Measurements from ENCODE around the gene PFKFB4. TPM values are rescaled to one million over a fixed set of nuclear protein-coding genes. Genes with fewer than 3 reads are reported as not detected.

PFKFB4 gene
- total RNA-seq, 1 experiment from 2014 or later: 12.3 TPM

DNA sequence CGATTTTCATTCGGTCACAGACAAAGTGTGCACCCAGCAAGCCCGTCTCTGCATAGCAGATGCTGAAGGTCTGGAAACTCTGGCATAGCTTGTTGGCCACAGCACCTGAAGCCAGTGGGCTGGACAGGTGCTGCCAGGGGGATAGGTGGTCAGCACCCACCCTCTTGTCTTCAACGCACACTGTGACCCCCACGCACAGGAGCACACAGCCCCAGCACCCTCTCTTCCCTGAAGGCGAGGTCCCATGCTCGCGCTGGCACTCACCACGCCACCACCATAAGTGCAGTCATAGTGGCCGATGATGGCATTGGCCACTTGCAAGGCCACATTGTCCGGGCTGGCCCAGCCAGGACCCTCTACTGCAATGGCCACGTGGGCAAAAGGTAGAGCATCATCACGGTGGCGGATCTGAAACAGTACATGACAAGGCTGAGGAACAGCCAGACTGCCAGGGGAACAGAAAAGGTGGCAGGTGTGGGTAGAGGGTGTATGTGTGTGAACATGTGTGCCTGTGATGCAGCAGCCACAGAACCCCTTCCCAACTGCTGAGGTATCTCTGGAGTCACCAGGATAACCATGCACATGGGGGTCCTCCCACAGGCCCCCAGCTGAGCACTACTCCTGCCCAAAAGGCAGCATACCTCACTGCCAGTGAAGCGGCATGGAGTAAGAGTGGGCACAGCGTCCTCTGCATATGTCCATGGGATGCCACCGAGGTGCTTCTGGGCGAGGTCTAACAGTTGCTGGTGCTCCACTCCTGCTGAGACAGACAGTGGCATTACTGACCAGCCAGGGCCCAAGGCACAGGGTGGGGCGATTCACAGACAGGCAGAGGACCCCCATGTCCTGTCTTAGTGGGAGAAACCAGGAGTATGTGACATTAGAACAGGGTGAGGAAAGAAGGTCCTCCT, 44.4 kb upstream of the PFKFB4 start:
- H2BK15ac ChIP-seq (ENCODE audit: low read depth, low read length): no peak overlapping the region
- no peak overlapping the region for H3T11ph ChIP-seq (ENCODE audit: low read length)
- Mint-ChIP-seq H3K4me3 (no peak overlapping the region), H3K27me3 (ENCODE audit: low read depth) (no peaks in the 10 kb centered on the region), H3K36me3 (ENCODE audit: insufficient read depth in 1 of 3, low read depth in 3 of 3) (peaks cover 61 to 93% (median 69%) of the 10 kb centered on the region in 3 experiments), H3K4me1 (peaks cover 4 to 11% of the 10 kb centered on the region in 2 experiments), H3K27ac (no peak overlapping the region), H3K9me3 (no peaks in the 10 kb centered on the region)
- H3K4me2 ChIP-seq (ENCODE audit: insufficient read depth, insufficient read length, low read length): no peak overlapping the region
- H4K5ac ChIP-seq (ENCODE audit: insufficient read length, low read depth, low read length): no peak overlapping the region
- no peak overlapping the region for H4K91ac ChIP-seq (ENCODE audit: insufficient read length, low read depth, low read length)
- no peaks in the 10 kb centered on the region for H3K79me2 ChIP-seq (ENCODE audit: insufficient read depth, low read length)
- no CpG with 5 or more reads among the region's 19 CpGs for WGBS (ENCODE audit: extremely low coverage, insufficient read length, low lambda C conversion rate)
- H3K18ac ChIP-seq (ENCODE audit: insufficient read length, low read depth, low read length): no peak overlapping the region
- no peaks in the 10 kb centered on the region for H3K4me1 ChIP-seq (ENCODE audit: insufficient read depth, low read length)
- H3K9me3 ChIP-seq (ENCODE audit: control insufficient read depth, low read depth, low read length): no peaks in the 10 kb centered on the region
- no peak overlapping the region for H3K4ac ChIP-seq (ENCODE audit: low read depth, low read length)
- H3K27ac ChIP-seq (ENCODE audit: insufficient read length, low read depth, low read length): no peak overlapping the region
- no peak overlapping the region for H3K9ac ChIP-seq (ENCODE audit: extremely low read depth, insufficient read length, low read length)
- no peaks in the 10 kb centered on the region for H4K20me1 ChIP-seq (ENCODE audit: control insufficient read depth, insufficient read depth, insufficient read length)
- no peak overlapping the region for H2BK5ac ChIP-seq (ENCODE audit: insufficient read length, low read length)
- no peak overlapping the region for H3K23ac ChIP-seq (ENCODE audit: insufficient read length, low read depth, low read length)
- H2AK5ac ChIP-seq (ENCODE audit: insufficient read length, low read length): no peak overlapping the region
- H2BK20ac ChIP-seq (ENCODE audit: low read depth, low read length, poor library complexity, severe bottlenecking): no peak overlapping the region
- H3K56ac ChIP-seq (ENCODE audit: insufficient read length, low read depth, low read length): no peak overlapping the region
- no peaks in the 10 kb centered on the region for H3K27me3 ChIP-seq (ENCODE audit: insufficient read depth, low read length)
- no peak overlapping the region for H3K14ac ChIP-seq (ENCODE audit: insufficient read depth, low read length)
- no peaks in the 10 kb centered on the region for H3K79me1 ChIP-seq (ENCODE audit: insufficient read depth, low read depth, low read length, poor library complexity, severe bottlenecking)
- H2BK12ac ChIP-seq (ENCODE audit: insufficient read length, low read depth, low read length): no peak overlapping the region
- no peak overlapping the region for H4K8ac ChIP-seq (replicated peaks; ENCODE audit: insufficient read length, low read depth, low read length)
- no peaks in the 10 kb centered on the region for H3K23me2 ChIP-seq (ENCODE audit: insufficient read length, low read depth, low read length, poor library complexity, severe bottlenecking)
- no peak overlapping the region for H2BK120ac ChIP-seq (ENCODE audit: low read depth, low read length, poor library complexity, severe bottlenecking)
- no peak overlapping the region for H2AFZ ChIP-seq (ENCODE audit: low read length)
- no peak for DNase-seq
- TF ChIP-seq, protein P1, sequence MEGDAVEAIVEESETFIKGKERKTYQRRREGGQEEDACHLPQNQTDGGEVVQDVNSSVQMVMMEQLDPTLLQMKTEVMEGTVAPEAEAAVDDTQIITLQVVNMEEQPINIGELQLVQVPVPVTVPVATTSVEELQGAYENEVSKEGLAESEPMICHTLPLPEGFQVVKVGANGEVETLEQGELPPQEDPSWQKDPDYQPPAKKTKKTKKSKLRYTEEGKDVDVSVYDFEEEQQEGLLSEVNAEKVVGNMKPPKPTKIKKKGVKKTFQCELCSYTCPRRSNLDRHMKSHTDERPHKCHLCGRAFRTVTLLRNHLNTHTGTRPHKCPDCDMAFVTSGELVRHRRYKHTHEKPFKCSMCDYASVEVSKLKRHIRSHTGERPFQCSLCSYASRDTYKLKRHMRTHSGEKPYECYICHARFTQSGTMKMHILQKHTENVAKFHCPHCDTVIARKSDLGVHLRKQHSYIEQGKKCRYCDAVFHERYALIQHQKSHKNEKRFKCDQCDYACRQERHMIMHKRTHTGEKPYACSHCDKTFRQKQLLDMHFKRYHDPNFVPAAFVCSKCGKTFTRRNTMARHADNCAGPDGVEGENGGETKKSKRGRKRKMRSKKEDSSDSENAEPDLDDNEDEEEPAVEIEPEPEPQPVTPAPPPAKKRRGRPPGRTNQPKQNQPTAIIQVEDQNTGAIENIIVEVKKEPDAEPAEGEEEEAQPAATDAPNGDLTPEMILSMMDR (conservative IDR thresholded peaks at IDR 0.05): no peak
